ENCODE results near the gene PMCH.

DNA sequence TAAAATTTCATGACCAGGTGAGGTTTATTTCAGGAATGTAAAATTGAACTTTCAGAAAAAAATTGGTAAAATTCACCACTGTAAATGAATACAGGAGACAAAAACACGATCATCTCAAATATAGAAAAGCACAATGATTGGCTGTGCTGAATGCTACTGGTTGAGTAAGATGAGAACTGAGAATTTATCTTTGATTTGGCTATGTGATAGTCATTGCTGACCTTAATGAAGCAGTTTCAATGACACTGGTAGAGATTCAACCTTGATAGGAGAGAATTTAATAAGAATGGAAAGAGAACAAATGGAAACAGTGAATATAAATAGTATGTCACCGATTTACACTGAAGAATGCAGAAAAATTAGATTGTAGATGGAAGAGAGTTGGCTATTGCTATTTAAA is 6.4 kb upstream of the PMCH start:
- TF ChIP-seq EZH2 (IDR thresholded peaks at IDR 0.05; ENCODE audit: insufficient read depth, poor library complexity, severe bottlenecking), result no peak
- no peak for TF ChIP-seq EZH2phosphoT487 (IDR thresholded peaks at IDR 0.05; ENCODE audit: insufficient read depth, low read depth)
